Activated CD8-positive, alpha-beta T cell treated with anti-CD3 and anti-CD28 coated beads, Interleukin-2, amount 10 ng/mL, durations not matched to agents 7 days and 5 days (primary cell): ENCODE results near the gene LENG8. TPM values are rescaled to one million over a fixed set of nuclear protein-coding genes. Genes with fewer than 3 reads are reported as not detected.

Experiments
- ATAC-seq: fragments of 150-1000 bp; cut with Tn5 transposase; one replicate; pipeline ENCODE4 v1.10.0; 2021; ENCODE audit warnings: moderate library complexity
- CTCF ChIA-PET: fragments of 350-600 bp; sonication (Branson Sonifier 250); formaldehyde crosslinking; loops from one replicate; lab custom pipeline; 2021; ENCODE audit warnings: antibody characterized with exemption; lab: Charles Lee
- POLR2A ChIA-PET: fragments of 350-600 bp; sonication (Branson Sonifier 250); formaldehyde crosslinking; loops from one replicate; lab custom pipeline; 2021; ENCODE audit warnings: antibody characterized with exemption; lab: Charles Lee
- DNase-seq: peaks from one replicate; pipeline ENCODE4 v3.0.0-alpha.2; 2020
- H3K27ac Mint-ChIP-seq: one replicate; pipeline ENCODE4 v1.8.0; 2021; ENCODE audit warnings: mild to moderate bottlenecking, mixed read lengths
- H3K27me3 Mint-ChIP-seq: one replicate; pipeline ENCODE4 v1.8.0; 2021; ENCODE audit warnings: low read depth, mixed read lengths
- H3K36me3 Mint-ChIP-seq: one replicate; pipeline ENCODE4 v1.8.0; 2021; ENCODE audit warnings: low read depth, mixed read lengths
- H3K4me1 Mint-ChIP-seq: one replicate; pipeline ENCODE4 v1.8.0; 2021; ENCODE audit warnings: low read depth, mixed read lengths
- H3K4me3 Mint-ChIP-seq: one replicate; pipeline ENCODE4 v1.8.0; 2021; ENCODE audit warnings: mild to moderate bottlenecking, mixed read lengths
- H3K9me3 Mint-ChIP-seq: one replicate; pipeline ENCODE4 v1.8.0; 2022; ENCODE audit warnings: mixed read lengths; ENCODE audit not compliant: insufficient read depth
- total RNA-seq, 2 experiments: library from RNA; stranded (reverse); gene quantifications; one replicate each; pipeline ENCODE4 v1.2.3, GENCODE V29; 2021

The LENG8 gene
- total RNA-seq, 2 experiments from 2014 or later, result 171 to 181 TPM

GRCh38 chr19:54424660-54425381, 24.2 kb upstream of the LENG8 start:
- no peaks in the 10 kb centered on the region for H3K9me3 Mint-ChIP-seq
- no peak for DNase-seq
- no peak for ATAC-seq
- H3K4me1 Mint-ChIP-seq, result no peaks in the 10 kb centered on the region
- peaks cover 10% of the 10 kb centered on the region for H3K27me3 Mint-ChIP-seq
- CTCF ChIA-PET, result interaction anchor here (1.5 kb wide), 1 partner anchor 9 kb away, joined by 4 read pairs; no protein-coding TSS in a partner anchor
- H3K27ac Mint-ChIP-seq, result no peak overlapping the region
- no peaks in the 10 kb centered on the region for H3K36me3 Mint-ChIP-seq
- POLR2A ChIA-PET, result no interaction called here
- H3K4me3 Mint-ChIP-seq, result no peak overlapping the region

- DNase-seq (no peak), ATAC-seq (no peak)
- Mint-ChIP-seq H3K36me3 (no peaks in the 10 kb centered on the region), H3K9me3 (no peaks in the 10 kb centered on the region), H3K27me3 (peaks cover 10% of the 10 kb centered on the region), H3K4me3 (no peak overlapping the region), H3K4me1 (no peaks in the 10 kb centered on the region), H3K27ac (no peak overlapping the region)
- ChIA-PET POLR2A (no interaction called here), CTCF (interaction anchor here (1.4 to 1.5 kb wide), 2 partner anchors 10 to 34 kb away, joined by 3 to 4 read pairs; no protein-coding TSS in a partner anchor)
These were observed 23.6 kb upstream of the LENG8 start for GRCh38 chr19:54425382-54425723.

DNA sequence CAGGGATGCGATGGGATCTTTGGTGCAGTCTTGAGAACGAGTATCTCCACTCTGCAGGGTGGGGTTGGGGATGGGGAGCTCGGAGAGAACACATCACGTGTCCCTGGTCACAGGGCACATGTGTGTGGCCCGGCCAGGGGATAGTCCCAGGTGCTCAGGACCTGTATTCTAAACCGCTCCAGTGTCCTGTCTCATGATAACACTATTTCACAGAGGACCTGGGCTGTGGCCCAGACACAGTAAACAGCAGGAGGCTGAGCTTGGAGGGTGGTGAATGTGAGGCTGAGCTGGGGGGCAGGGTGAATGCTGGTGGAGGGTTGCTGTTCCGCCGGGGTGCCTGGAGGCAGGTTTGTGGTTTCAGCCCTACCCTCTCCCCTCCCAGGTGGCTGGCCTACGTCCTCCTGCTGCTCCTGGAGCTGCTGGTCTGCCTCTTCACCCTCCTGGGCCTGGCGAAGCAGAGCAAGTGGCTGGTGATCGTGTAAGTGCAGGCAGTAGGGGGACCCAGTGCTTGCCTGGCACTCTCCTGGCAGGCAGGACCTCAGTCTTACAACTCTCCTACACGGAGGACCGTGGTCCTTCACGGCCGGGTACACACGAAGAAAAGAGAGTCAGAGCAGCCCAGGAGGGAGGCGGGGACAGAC, 22.6 kb upstream of the LENG8 start:
- Mint-ChIP-seq H3K27me3 (peaks cover 10% of the 10 kb centered on the region), H3K4me1 (peaks cover 2% of the 10 kb centered on the region), H3K9me3 (no peaks in the 10 kb centered on the region), H3K4me3 (no peak overlapping the region), H3K36me3 (no peaks in the 10 kb centered on the region), H3K27ac (no peak overlapping the region)
- ChIA-PET CTCF (interaction anchor here (1.4 to 1.5 kb wide), 2 partner anchors 11 to 35 kb away, joined by 3 to 4 read pairs; no protein-coding TSS in a partner anchor), POLR2A (no interaction called here)
- DNase-seq, result no peak
- ATAC-seq, result no peak

DNA sequence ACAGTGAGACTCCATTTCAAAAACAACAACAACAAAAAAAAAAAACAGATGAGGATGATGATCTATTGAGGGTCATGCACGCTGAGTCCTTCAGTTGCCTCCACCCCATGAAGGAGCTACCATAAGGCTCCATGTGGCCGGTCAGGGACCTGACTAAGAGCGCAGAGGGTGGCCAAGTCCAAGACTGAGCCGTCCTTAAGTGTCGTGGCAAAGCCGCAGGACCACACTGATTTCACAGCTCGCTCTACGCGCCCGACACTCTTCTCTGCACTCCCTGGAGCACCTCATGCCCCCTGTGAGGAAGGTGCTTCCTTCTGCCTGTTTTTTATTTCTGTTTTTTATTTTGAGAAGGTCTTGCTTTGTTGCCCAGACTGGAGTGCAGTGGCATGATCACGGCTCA, 21.4 kb upstream of the LENG8 start:
- no peak for ATAC-seq

DNA sequence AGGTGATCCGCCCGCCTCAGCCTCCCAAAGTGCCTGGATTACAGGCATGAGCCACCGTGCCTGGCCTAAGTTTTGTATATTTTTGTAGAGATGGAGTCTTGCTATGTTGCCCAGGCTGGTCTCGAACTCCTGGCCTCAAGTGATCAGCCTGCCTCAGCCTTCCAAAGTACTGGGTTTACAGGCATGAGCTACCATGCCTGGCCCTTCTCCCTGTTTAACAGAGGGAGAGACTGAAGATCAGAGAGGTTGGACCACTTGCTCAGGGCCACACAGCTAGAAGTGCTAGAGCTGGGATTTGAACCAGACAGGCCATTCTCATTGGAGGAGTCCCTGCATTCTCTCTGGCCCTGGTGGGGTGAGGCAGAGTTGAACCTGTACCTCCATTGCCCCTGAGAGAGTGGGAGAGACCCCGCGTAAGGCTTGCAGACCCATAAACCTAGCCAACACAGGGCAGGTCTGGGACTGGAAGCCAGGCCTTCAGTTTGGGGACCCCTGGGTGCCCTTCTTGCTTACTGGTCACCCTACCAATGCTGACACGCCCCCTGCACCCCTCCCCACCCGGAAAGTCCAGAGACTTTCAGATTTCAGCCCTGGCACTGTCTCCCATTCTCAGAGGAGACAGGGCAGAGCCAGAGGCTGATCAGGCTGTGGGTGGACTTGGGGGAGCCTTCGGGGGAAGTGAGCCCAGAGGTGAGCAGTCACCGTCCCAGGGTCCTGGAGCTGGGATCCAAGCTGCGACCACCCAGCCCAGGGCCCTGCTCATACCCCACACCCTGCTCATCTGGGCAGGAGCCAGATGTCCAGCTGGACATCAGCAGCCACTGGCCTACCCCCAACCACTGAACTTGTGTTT, 20.4 kb upstream of the LENG8 start:
- no peak for ATAC-seq
- no peak for DNase-seq
- Mint-ChIP-seq H3K4me3 (no peak overlapping the region), H3K9me3 (no peaks in the 10 kb centered on the region), H3K27me3 (peaks cover 10% of the 10 kb centered on the region), H3K4me1 (peaks cover 2% of the 10 kb centered on the region), H3K27ac (no peak overlapping the region), H3K36me3 (no peaks in the 10 kb centered on the region)
- ChIA-PET POLR2A (interaction anchor here (0.9 to 2.0 kb wide), 2 partner anchors 11 to 20 kb away, joined by 3 to 7 read pairs; partner anchors contain the start of gene LENG8), CTCF (interaction anchor here (1.4 kb wide), 1 partner anchor 37 kb away, joined by 4 read pairs; no protein-coding TSS in a partner anchor)

More for the DNA sequence above, 21.4 kb upstream of the LENG8 start:
- Mint-ChIP-seq H3K27me3 (peaks cover 10% of the 10 kb centered on the region), H3K4me1 (peaks cover 2% of the 10 kb centered on the region), H3K9me3 (no peaks in the 10 kb centered on the region), H3K36me3 (no peaks in the 10 kb centered on the region), H3K4me3 (no peak overlapping the region), H3K27ac (no peak overlapping the region)
- CTCF ChIA-PET, result no interaction called here
- POLR2A ChIA-PET, result interaction anchor here (0.9 kb wide), 1 partner anchor 12 kb away, joined by 3 read pairs; no protein-coding TSS in a partner anchor
- DNase-seq, result no peak

GRCh38 chr19:54429176-54429495, 19.9 kb upstream of the LENG8 start:
- ChIA-PET CTCF (interaction anchor here (1.4 kb wide), 2 partner anchors 10 to 38 kb away, joined by 4 to 5 read pairs; no protein-coding TSS in a partner anchor), POLR2A (interaction anchor here (2.0 kb wide), 1 partner anchor 20 kb away, joined by 7 read pairs; the partner anchor contains the start of gene LENG8)
- peaks cover 3% of the 10 kb centered on the region for H3K4me1 Mint-ChIP-seq
- H3K9me3 Mint-ChIP-seq, result no peaks in the 10 kb centered on the region
- no peaks in the 10 kb centered on the region for H3K36me3 Mint-ChIP-seq
- H3K27me3 Mint-ChIP-seq, result peaks cover 8% of the 10 kb centered on the region
- H3K4me3 Mint-ChIP-seq, result no peak overlapping the region
- ATAC-seq (no peak), DNase-seq (no peak)
- H3K27ac Mint-ChIP-seq, result no peak overlapping the region

DNA sequence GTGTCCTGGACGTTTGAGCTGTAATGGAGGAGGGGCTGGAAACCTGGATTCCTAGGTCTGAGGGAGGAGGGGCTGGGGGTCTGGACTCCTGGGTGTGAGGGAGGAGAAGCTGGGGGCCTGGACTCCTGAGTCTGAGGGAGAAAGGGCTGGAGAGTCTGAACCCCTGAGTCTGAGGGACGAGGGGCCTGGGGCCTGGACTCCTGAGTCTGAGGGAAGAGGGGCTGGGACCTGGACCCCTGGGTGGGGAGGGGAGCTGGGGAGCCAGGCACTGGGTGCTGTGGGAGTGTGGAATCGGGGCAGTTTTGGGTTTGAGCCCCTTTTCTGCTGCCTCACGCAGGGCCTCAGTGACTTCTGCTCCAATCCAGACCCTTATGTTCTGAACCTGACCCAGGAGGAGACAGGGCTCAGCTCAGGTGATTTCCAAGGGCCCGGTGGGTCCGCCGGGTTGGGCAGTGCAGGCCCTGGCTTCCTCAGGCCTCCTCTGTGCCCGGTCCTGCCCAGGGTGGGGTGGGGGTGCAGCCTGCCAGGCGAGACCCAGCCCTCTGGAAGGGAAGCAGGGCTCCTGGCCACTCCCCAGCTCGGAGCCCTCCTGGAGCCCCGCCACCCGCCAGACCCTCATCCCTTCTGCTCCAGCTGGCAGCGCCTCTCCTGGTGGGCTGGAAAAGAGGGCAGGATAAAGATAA, 19.3 kb upstream of the LENG8 start:
- no peak overlapping the region for H3K27ac Mint-ChIP-seq
- H3K36me3 Mint-ChIP-seq, result no peaks in the 10 kb centered on the region
- no peak overlapping the region for H3K4me3 Mint-ChIP-seq
- peaks cover 8% of the 10 kb centered on the region for H3K4me1 Mint-ChIP-seq
- peaks cover 8% of the 10 kb centered on the region for H3K27me3 Mint-ChIP-seq
- no peaks in the 10 kb centered on the region for H3K9me3 Mint-ChIP-seq
- POLR2A ChIA-PET, result interaction anchor here (1.4 to 2.0 kb wide), 2 partner anchors 19 to 34 kb away, joined by 4 to 7 read pairs; partner anchors contain the start of genes LENG8 and LENG9
- DNase-seq (no peak), ATAC-seq (no peak)
- CTCF ChIA-PET, result interaction anchor here (1.4 kb wide), 2 partner anchors 9 to 38 kb away, joined by 4 to 5 read pairs; no protein-coding TSS in a partner anchor

DNA sequence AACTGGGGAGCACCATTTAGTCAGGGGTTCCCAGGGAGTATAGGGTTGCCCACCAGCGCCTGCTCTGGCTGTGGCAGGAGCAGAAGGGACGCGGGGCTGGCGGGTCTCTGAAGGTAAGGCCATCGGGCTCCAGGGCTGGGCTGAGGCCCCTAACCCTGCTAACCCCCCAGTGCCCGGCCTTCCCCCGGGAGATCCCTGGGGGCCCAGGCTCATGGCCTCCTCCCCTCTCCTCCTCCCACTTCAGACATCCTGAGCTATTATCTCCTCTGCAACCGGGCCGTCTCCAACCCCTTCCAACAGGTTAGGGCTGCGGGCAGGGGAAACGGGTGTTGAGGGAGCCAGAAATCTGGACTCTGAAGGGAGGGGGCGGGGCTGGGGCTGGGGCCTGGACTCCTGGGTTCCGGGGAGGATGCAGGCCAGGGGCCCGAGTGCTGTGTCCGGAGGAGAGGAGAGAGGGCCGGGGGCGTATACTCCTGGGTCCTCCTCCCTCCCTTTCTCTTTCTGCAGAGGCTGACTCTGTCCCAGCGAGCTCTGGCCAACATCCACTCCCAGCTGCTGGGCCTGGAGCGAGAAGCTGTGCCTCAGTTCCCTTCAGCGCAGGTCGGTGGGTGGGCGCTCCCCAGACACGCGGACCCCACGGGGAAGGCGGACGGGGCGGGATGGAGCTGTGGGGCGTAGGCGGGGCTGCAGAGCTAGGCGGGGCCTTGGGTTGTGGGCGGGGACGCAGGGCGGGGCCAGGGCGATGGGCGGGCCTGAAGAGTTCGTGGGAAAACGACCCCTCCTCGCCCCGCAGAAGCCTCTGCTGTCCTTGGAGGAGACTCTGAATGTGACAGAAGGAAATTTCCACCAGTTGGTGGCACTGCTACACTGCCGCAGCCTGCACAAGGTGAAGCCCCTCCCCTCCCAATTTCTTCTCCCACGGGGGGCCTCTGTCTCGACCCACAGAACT, 18.4 kb upstream of the LENG8 start:
- Mint-ChIP-seq H3K27me3 (peaks cover 8% of the 10 kb centered on the region), H3K4me1 (peaks cover 14% of the 10 kb centered on the region), H3K4me3 (no peak overlapping the region), H3K9me3 (no peaks in the 10 kb centered on the region), H3K36me3 (no peaks in the 10 kb centered on the region), H3K27ac (no peak overlapping the region)
- POLR2A ChIA-PET, result interaction anchor here (1.0 to 1.4 kb wide), 2 partner anchors 18 to 33 kb away, joined by 4 read pairs; partner anchors contain the start of genes LENG8 and LENG9
- DNase-seq (peak; percentile 46), ATAC-seq (peak; percentile 80)
- CTCF ChIA-PET, result interaction anchor here (1.4 kb wide), 1 partner anchor 9 kb away, joined by 5 read pairs; no protein-coding TSS in a partner anchor

- Mint-ChIP-seq H3K4me3 (no peak overlapping the region), H3K27ac (no peak overlapping the region), H3K27me3 (peaks cover 8% of the 10 kb centered on the region), H3K9me3 (no peaks in the 10 kb centered on the region), H3K36me3 (no peaks in the 10 kb centered on the region), H3K4me1 (peaks cover 14% of the 10 kb centered on the region)
- ChIA-PET POLR2A (interaction anchor here (1.0 to 1.4 kb wide), 3 partner anchors 17 to 88 kb away, joined by 3 to 4 read pairs (median 4); partner anchors contain the start of genes LENG8 and LENG9), CTCF (no interaction called here)
- ATAC-seq (no peak), DNase-seq (no peak)
These were observed 17.7 kb upstream of the LENG8 start for GRCh38 chr19:54431255-54431838.
